H9 (cell line): ENCODE results near the gene GARS1. TPM values are rescaled to one million over a fixed set of nuclear protein-coding genes. Genes with fewer than 3 reads are reported as not detected.

ENCODE experiments used
- DNase-seq: peaks from one replicate; pipeline ENCODE4 v3.0.0-alpha.2; 2017
- H2AFZ ChIP-seq: one replicate; pipeline ENCODE4 v1.6.1; 2013; ENCODE audit warnings: mild to moderate bottlenecking, low read length, control low read depth, moderate library complexity
- H2AK5ac ChIP-seq: 2 replicates; pipeline ENCODE4 v1.6.1; 2013; ENCODE audit warnings: low read length, control low read depth, mixed read lengths; ENCODE audit not compliant: insufficient read length
- H2BK120ac ChIP-seq: one replicate; pipeline ENCODE4 v1.6.1; 2013; ENCODE audit warnings: low read depth, mild to moderate bottlenecking, low read length, control low read depth, inconsistent platforms; ENCODE audit not compliant: poor library complexity, severe bottlenecking
- H2BK12ac ChIP-seq: 2 replicates; pipeline ENCODE4 v1.6.1; 2013; ENCODE audit warnings: low read length, control low read depth, mixed read lengths, low read depth; ENCODE audit not compliant: insufficient read length
- H2BK15ac ChIP-seq: 2 replicates; pipeline ENCODE4 v1.6.1; 2013; ENCODE audit warnings: low read depth, low read length, control low read depth
- H2BK20ac ChIP-seq: one replicate; pipeline ENCODE4 v1.6.1; 2013; ENCODE audit warnings: low read depth, mild to moderate bottlenecking, low read length, control low read depth, inconsistent platforms; ENCODE audit not compliant: poor library complexity, severe bottlenecking
- H2BK5ac ChIP-seq: 2 replicates; pipeline ENCODE4 v1.6.1; 2013; ENCODE audit warnings: low read length, control low read depth, mixed read lengths; ENCODE audit not compliant: insufficient read length
- H3K14ac ChIP-seq: 2 replicates; pipeline ENCODE4 v1.6.1; 2013; ENCODE audit warnings: low read length, control low read depth; ENCODE audit not compliant: insufficient read depth
- H3K18ac ChIP-seq: 2 replicates; pipeline ENCODE4 v1.6.1; 2013; ENCODE audit warnings: low read depth, mild to moderate bottlenecking, mixed read lengths, low read length, control low read depth; ENCODE audit not compliant: insufficient read length
- H3K23ac ChIP-seq: 2 replicates; pipeline ENCODE4 v1.6.1; 2013; ENCODE audit warnings: low read length, control low read depth, mixed read lengths, low read depth; ENCODE audit not compliant: insufficient read length
- H3K23me2 ChIP-seq: 2 replicates; pipeline ENCODE4 v1.6.1; 2013; ENCODE audit warnings: low read depth, mild to moderate bottlenecking, mixed read lengths, low read length, control low read depth; ENCODE audit not compliant: insufficient read length, poor library complexity, severe bottlenecking
- H3K27ac ChIP-seq: 2 replicates; pipeline ENCODE4 v1.5.1; 2013; ENCODE audit warnings: low read length, control low read depth, mixed read lengths, low read depth; ENCODE audit not compliant: insufficient read length
- H3K27me3 ChIP-seq: 2 replicates; pipeline ENCODE4 v1.6.1; 2013; ENCODE audit warnings: low read length, control low read depth, inconsistent platforms; ENCODE audit not compliant: insufficient read depth
- H3K4ac ChIP-seq: 2 replicates; pipeline ENCODE4 v1.6.1; 2013; ENCODE audit warnings: low read depth, mild to moderate bottlenecking, control low read depth, inconsistent platforms, low read length, moderate library complexity
- H3K4me1 ChIP-seq: 2 replicates; pipeline ENCODE4 v1.6.1; 2013; ENCODE audit warnings: low read length, control low read depth, inconsistent platforms; ENCODE audit not compliant: insufficient read depth
- H3K4me2 ChIP-seq: 2 replicates; pipeline ENCODE4 v1.6.1; 2013; ENCODE audit warnings: low read length, control low read depth, mixed read lengths; ENCODE audit not compliant: insufficient read length, insufficient read depth
- H3K56ac ChIP-seq: 2 replicates; pipeline ENCODE4 v1.6.1; 2013; ENCODE audit warnings: low read depth, mild to moderate bottlenecking, mixed read lengths, low read length, control low read depth; ENCODE audit not compliant: insufficient read length
- H3K79me1 ChIP-seq: 2 replicates; pipeline ENCODE4 v1.6.1; 2013; ENCODE audit warnings: low read depth, mild to moderate bottlenecking, moderate library complexity, low read length, control low read depth, inconsistent platforms; ENCODE audit not compliant: insufficient read depth, poor library complexity, severe bottlenecking
- H3K79me2 ChIP-seq: 2 replicates; pipeline ENCODE4 v1.6.1; 2013; ENCODE audit warnings: low read length, control low read depth, inconsistent platforms; ENCODE audit not compliant: insufficient read depth
- H3K9ac ChIP-seq: 2 replicates; pipeline ENCODE4 v1.6.1; 2013; ENCODE audit warnings: low read length, control low read depth, mixed read lengths; ENCODE audit not compliant: insufficient read length; ENCODE audit errors: extremely low read depth
- H3K9me3 ChIP-seq: one replicate; pipeline ENCODE4 v1.6.1; 2013; ENCODE audit warnings: low read depth, low read length, inconsistent platforms; ENCODE audit not compliant: control insufficient read depth
- H3T11ph ChIP-seq: one replicate; pipeline ENCODE4 v1.6.1; 2013; ENCODE audit warnings: mild to moderate bottlenecking, low read length, control low read depth, inconsistent platforms
- H4K20me1 ChIP-seq: one replicate; pipeline ENCODE4 v1.6.1; 2013; ENCODE audit not compliant: control insufficient read depth, insufficient read length, insufficient read depth
- H4K5ac ChIP-seq: 2 replicates; pipeline ENCODE4 v1.6.1; 2013; ENCODE audit warnings: low read depth, mild to moderate bottlenecking, mixed read lengths, low read length, control low read depth; ENCODE audit not compliant: insufficient read length
- H4K8ac ChIP-seq: replicated peaks from 2 replicates; pipeline ENCODE4 v1.6.1; 2013; ENCODE audit warnings: low read length, control low read depth, mixed read lengths, low read depth; ENCODE audit not compliant: insufficient read length
- H4K91ac ChIP-seq: 2 replicates; pipeline ENCODE4 v1.6.1; 2013; ENCODE audit warnings: low read depth, mild to moderate bottlenecking, moderate library complexity, mixed read lengths, low read length, control low read depth; ENCODE audit not compliant: insufficient read length
- H3K27ac Mint-ChIP-seq, 3 experiments: 2 replicates in 2 of 3; 3 replicates in 1 of 3; pipeline ENCODE4 v1.8.0; 2020 to 2021; ENCODE audit warnings: mixed read lengths in 3 of 3, mild to moderate bottlenecking in 1 of 3, moderate library complexity in 1 of 3
- H3K27me3 Mint-ChIP-seq: 2 replicates; pipeline ENCODE4 v1.8.0; 2021; ENCODE audit warnings: low read depth, mild to moderate bottlenecking, moderate library complexity, mixed read lengths
- H3K36me3 Mint-ChIP-seq, 3 experiments: 2 replicates in 2 of 3; 3 replicates in 1 of 3; pipeline ENCODE4 v1.8.0; 2020 to 2021; ENCODE audit warnings: low read depth in 3 of 3, mixed read lengths in 3 of 3; ENCODE audit not compliant: insufficient read depth in 1 of 3
- H3K4me1 Mint-ChIP-seq, 2 experiments: 2 replicates each; pipeline ENCODE4 v1.8.0; 2020; ENCODE audit warnings: mixed read lengths in 2 of 2
- H3K4me3 Mint-ChIP-seq, 2 experiments: 2 replicates in 1 of 2; 3 replicates in 1 of 2; pipeline ENCODE4 v1.8.0; 2020 to 2021; ENCODE audit warnings: mild to moderate bottlenecking in 2 of 2, mixed read lengths in 2 of 2, moderate library complexity in 1 of 2
- H3K9me3 Mint-ChIP-seq, 2 experiments: 2 replicates in 1 of 2; 3 replicates in 1 of 2; pipeline ENCODE4 v1.8.0; 2020; ENCODE audit warnings: mild to moderate bottlenecking in 2 of 2, mixed read lengths in 2 of 2, moderate library complexity in 1 of 2
- WGBS: extraction: QIAGEN DNeasy Blood & Tissue Kit; methylation state at CpG from one replicate; pipeline ENCODE4 v1.1.7; 2013; ENCODE audit warnings: missing lambda C conversion rate, low lambda C conversion rate, mixed read lengths; ENCODE audit not compliant: insufficient read length; ENCODE audit errors: extremely low coverage; 5-methylcytosine and 5-hydroxymethylcytosine counted together
- total RNA-seq: library from RNA; stranded (reverse); gene quantifications from 2 replicates; pipeline ENCODE4 v1.2.1, GENCODE V29; 2021
- TF ChIP-seq, protein P1 (sequence below): fragments of 200-600 bp; sonication (generic); conservative IDR thresholded peaks from 3 replicates; pipeline ENCODE4 v1.8.0; 2021; ENCODE audit warnings: antibody characterized with exemption, mild to moderate bottlenecking

Gene GARS1
- total RNA-seq, 1 experiment from 2014 or later, result 234 TPM

- Histone ChIP-seq H3K9ac (peak overlapping the region; percentile 81), H3K79me1 (peaks cover 2% of the 10 kb centered on the region), H4K91ac (no peak overlapping the region), H3K23me2 (peaks cover 13% of the 10 kb centered on the region), H3K27ac (peak overlapping the region; percentile 9), H3K18ac (no peak overlapping the region), H3K9me3 (no peaks in the 10 kb centered on the region), H2BK12ac (no peak overlapping the region), H3K27me3 (no peaks in the 10 kb centered on the region), H3K23ac (no peak overlapping the region), H2AFZ (no peak overlapping the region), H2BK120ac (no peak overlapping the region), H2AK5ac (no peak overlapping the region), H3K4ac (no peak overlapping the region; the same call in 1 of the 2 replicates), H2BK20ac (no peak overlapping the region), H3K56ac (no peak overlapping the region), H2BK15ac (no peak overlapping the region), H4K8ac (no peak overlapping the region), H4K20me1 (no peaks in the 10 kb centered on the region), H3K14ac (peak overlapping the region; percentile 41; the same call in 1 of the 2 replicates), H4K5ac (no peak overlapping the region), H2BK5ac (no peak overlapping the region), H3K4me1 (no peaks in the 10 kb centered on the region), H3T11ph (no peak overlapping the region), H3K4me2 (peak overlapping the region; percentile 84), H3K79me2 (peaks cover 27% of the 10 kb centered on the region)
- peaks cover 32 to 47% (median 42%) of the 10 kb centered on the region in 3 experiments for H3K36me3 Mint-ChIP-seq
- H3K4me1 Mint-ChIP-seq, result peaks cover 21 to 22% of the 10 kb centered on the region in 2 experiments
- H3K27me3 Mint-ChIP-seq, result no peaks in the 10 kb centered on the region; the same call in 1 of the 2 replicates
- H3K9me3 Mint-ChIP-seq, result no peaks in the 10 kb centered on the region; a peak in 1 of 5 replicates
- TF ChIP-seq, protein P1, sequence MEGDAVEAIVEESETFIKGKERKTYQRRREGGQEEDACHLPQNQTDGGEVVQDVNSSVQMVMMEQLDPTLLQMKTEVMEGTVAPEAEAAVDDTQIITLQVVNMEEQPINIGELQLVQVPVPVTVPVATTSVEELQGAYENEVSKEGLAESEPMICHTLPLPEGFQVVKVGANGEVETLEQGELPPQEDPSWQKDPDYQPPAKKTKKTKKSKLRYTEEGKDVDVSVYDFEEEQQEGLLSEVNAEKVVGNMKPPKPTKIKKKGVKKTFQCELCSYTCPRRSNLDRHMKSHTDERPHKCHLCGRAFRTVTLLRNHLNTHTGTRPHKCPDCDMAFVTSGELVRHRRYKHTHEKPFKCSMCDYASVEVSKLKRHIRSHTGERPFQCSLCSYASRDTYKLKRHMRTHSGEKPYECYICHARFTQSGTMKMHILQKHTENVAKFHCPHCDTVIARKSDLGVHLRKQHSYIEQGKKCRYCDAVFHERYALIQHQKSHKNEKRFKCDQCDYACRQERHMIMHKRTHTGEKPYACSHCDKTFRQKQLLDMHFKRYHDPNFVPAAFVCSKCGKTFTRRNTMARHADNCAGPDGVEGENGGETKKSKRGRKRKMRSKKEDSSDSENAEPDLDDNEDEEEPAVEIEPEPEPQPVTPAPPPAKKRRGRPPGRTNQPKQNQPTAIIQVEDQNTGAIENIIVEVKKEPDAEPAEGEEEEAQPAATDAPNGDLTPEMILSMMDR, result no peak
- H3K4me3 Mint-ChIP-seq, result peak overlapping the region; percentile 95 to 100
- H3K27ac Mint-ChIP-seq, result peak overlapping the region; percentile 97 to 99 (median 99)
- no CpG with 5 or more reads among the region's 14 CpGs for WGBS
- DNase-seq, result no peak
Observed at GRCh38 chr7:30596014-30596641, 1.4 kb downstream of the GARS1 start.
